GM21423 (cell line): ENCODE measurements around the gene OR3A3.
"Not testable (repeated sequence)": the region's sequence is repeated elsewhere in the genome, so short reads cannot be mapped to it uniquely, and the experiment has no call there.

ENCODE experiments used
- ATAC-seq: cut with Tn5 transposase; IDR thresholded peaks from one replicate; pipeline ENCODE4 v1.9.1; 2021; ENCODE audit warnings: mild to moderate bottlenecking, moderate library complexity; ENCODE audit not compliant: unreplicated experiment

The OR3A3 gene

GRCh38 chr17:3411070-3411469 lies at the start of gene OR3A3:
Gene OR3A3 (plus strand): TSS chr17:3411370.
- no peak for ATAC-seq

DNA sequence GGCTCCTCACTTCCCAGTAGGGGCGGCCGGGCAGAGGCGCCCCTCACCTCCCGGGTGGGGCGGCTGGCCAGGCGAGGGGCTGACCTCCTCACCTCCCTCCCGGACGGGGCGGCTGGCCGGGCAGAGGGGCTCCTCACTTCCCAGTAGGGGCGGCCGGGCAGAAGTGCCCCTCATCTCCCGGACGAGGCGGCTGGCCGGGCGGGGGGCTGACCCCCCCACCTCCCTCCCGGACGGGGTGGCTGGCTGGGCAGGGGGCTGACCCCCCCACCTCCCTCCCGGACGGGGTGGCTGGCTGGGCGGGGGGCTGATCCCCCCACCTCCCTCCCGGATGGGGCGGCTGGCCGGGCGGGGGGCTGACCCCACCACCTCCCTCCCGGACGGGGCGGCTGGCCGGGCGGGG lies 40.0 kb upstream of the OR3A3 start:
- ATAC-seq = not testable (repeated sequence)

- ATAC-seq = no peak
Observed at GRCh38 chr17:3378321-3378720, 32.8 kb upstream of the OR3A3 start.

GRCh38 chr17:3381957-3382356 lies 29.2 kb upstream of the OR3A3 start:
- no peak for ATAC-seq

DNA sequence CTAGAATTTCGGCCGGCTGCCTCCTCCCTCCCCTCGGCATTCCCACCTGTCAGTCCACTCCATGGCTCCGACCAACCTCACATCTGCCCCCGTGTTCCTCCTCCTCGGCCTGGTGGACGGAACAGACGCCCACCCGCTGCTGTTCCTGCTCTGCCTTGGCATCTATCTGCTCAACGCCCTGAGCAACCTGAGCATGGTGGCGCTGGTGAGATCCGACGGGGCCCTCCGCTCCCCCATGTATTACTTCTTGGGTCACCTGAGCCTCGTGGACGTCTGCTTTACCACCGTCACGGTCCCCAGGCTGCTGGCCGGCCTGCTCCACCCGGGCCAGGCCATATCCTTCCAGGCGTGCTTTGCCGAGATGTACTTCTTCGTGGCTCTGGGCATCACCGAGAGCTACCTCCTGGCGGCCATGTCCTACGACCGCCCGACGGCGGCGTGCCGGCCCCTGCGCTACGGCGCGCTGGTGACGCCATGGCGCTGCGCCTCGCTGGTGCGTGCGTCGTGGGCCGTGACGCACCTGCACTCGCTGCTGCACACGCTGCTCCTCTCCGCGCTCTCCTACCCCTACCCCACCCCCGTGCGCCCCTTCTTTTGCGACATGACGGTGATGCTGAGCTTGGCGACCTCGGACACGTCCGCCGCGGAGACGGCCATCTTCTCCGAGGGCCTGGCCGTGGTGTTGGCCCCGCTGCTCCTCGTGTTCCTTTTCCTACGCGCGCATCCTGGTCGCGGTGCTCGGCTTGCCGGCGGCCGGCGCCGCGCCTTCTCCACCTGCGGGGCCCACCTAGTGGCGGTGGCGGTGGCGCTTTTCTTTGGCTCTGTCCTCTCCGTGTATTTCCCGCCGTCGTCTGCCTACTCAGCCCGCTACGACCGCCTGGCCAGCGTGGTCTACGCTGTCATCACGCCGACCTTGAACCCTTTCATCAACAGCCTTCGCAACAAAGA lies 25.0 kb upstream of the OR3A3 start, which contains the start of gene OR3A2:
Gene OR3A2 (minus strand): TSS at position 440 of the 948 bp plus-strand sequence.
- no peak for ATAC-seq

GRCh38 chr17:3389791-3390190 lies 21.4 kb upstream of the OR3A3 start:
- ATAC-seq = no peak

DNA sequence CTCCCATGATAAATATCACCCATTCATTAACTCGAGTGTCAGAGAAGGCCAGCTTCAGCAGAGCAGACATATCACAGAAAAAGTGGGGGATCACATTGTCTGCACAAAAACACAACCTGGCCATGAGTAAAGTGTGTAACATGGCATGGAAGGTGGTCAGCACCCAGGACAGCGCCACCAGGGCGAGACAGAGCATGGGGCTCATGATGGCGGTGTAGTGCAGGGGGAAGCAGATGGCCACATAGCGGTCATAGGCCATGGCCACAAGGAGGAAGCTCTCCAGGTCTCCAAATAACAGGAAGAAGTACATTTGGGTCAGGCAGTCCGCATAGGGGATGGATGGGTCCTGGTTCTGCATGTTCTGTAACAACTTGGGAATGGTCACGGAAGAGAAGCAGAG lies 13.4 kb upstream of the OR3A3 start:
- ATAC-seq = not testable (repeated sequence)

DNA sequence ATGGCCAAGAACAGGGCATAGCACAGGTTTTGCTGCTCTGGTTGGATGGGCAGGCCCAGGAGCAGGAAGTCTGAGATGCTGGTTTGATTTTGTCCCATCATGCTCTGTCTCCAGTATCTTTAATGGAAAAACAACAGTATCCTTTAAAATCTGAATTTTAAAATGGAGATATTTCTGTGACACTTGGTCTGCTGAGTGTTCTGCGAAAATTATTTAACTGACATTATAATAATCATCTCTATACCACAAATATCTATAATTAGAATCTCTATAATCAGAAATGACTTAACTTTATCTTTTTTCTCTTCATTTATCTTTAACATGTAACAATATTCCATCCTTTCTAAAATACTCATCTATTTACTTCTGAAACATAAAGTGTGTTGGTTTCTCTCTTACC lies 12.9 kb upstream of the OR3A3 start, which contains the start of gene OR1E1:
Gene OR1E1 (minus strand): TSS at position 101 of the 400 bp plus-strand sequence. CDS start 0 bp downstream, at position 101.
- ATAC-seq = no peak

DNA sequence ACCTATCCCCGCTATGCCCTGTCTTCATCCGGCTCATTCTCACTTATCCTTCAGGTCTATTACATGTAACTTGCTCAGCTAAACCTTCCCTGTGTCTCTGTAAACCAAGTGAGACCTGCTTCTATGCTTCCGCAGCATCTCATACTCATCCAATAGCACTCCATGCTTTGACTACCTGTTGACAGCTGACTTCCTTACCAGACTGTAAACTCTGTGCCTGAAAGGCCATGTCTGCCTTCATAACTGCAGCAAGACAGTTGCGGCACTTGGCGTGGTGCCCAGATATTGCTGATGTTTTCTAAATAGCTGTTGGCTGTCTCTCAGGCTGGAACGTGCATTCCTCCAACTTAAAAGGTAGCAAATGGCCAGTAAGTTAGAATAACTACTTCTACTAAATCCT lies 11.1 kb upstream of the OR3A3 start:
- no peak for ATAC-seq

DNA sequence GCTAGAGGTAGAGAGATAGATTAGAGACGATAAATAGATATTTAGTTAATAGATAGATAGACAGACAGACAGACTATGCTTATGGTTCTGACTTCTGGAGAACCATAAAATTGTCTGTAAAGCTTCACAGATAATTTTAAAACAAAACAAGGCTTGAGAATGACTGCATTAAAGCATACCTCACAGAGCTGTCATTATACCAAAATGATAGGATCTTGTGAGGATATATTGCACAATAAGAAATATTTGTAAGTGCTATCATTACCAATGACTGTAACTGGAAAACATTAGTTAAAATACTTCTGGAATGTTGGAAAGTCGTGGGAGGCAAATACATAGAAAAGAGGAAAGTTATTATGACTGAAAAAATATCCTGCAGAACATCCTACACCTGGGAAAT lies 9.4 kb upstream of the OR3A3 start:
- no peak for ATAC-seq

- ATAC-seq = not testable (repeated sequence)
Observed at GRCh38 chr17:3403856-3404255, 7.3 kb upstream of the OR3A3 start.

- ATAC-seq = not testable (repeated sequence)
Observed at GRCh38 chr17:3412216-3412615, 1.0 kb downstream of the OR3A3 start.

DNA sequence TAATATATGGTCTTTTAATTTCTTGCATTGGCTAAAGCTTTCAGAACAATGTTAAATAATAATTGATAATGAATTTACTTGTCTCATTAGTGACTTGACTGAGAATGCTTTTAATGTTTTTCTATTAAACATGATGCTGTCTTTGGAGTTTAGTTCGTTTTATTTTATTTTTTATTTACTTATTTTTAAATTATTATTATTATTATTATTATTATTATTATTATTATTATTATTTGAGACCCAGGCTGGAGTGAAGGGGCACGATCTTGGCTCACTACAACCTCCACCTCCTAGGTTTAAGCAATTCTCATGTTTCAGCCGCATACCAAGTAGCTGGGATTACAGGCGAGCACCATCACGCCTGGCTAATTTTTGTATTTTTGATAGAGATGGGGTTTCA lies 4.4 kb downstream of the OR3A3 start:
- ATAC-seq = no peak

GRCh38 chr17:3418222-3418621 lies 7.1 kb downstream of the OR3A3 start:
- ATAC-seq = no peak

DNA sequence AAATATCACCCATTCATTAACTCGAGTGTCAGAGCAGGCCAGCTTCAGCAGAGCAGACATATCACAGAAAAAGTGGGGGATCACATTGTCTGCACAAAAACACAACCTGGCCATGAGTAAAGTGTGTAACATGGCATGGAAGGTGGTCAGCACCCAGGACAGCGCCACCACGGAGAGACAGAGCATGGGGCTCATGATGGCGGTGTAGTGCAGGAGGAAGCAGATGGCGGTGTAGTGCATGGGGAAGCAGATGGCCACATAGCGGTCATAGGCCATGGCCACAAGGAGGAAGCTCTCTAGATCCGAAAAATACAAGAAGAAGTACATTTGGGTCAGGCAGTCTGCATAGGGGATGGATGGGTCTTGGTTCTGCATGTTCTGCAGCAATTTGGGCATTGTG lies 22.0 kb downstream of the OR3A3 start:
- not testable (repeated sequence) for ATAC-seq

GRCh38 chr17:3433741-3434140 lies 22.6 kb downstream of the OR3A3 start, which contains the start of gene OR1E2:
Gene OR1E2 (minus strand): TSS chr17:3433841. CDS start chr17:3433841, 0 bp downstream.
- no peak for ATAC-seq

DNA sequence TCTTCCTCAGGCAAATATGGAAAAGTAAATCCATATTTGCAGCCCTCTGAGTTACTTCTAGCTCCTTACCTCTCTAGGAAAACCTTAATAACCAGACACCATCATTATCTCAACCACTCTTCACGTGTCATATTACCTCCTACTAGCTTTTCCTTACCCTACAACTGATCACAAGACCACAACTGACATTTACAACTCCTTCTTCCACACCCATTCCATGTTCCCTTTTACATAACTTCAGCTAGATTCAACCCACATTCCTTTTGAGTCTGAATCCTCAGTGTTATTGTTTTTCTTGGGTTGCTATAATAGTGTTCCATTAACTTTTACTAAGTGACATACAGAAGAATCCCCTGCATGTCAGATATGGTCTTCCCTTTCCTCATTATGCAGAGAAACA lies 27.2 kb downstream of the OR3A3 start:
- ATAC-seq = no peak

GRCh38 chr17:3440451-3440850 lies 29.3 kb downstream of the OR3A3 start:
- ATAC-seq = no peak

DNA sequence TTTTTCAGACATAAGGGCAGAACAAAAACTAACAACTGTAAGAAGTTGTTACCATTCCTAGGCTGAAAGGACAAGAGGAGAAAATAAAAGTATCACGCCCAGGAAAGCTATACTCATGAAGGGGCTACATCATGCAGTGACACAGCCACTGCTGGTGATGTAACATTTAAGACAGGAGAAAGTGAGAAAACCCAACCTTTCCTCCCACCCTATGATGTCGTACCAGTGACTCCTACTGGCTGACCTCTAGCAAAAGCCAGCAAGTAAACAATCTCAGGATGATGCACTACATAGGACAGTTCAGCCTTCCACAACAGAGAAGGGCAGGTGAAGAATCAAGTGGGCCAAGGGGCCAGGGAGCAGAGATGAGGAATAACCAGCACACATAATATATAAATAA lies 36.5 kb downstream of the OR3A3 start:
- ATAC-seq = no peak

- no peak for ATAC-seq
Observed at GRCh38 chr17:3448059-3448665, 37.0 kb downstream of the OR3A3 start.

DNA sequence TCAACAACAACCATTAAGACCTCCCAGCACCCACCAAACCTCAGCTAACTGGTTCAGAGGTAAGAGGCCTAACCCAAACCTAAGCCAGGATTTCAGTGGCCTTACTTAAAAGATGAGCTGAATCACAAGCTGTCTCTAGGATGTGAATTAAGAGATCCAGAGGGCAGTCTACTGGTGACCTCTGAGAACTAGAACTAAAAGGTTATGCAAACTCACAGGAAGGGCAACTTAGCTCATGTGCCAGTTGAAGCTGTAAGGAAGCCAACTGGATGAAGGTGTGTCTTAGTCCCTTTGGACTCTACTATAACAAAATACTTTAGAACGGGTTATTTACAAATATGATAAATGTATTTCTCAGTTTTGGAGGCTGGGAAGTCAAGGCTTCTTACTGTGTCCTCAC lies 55.2 kb downstream of the OR3A3 start:
- not testable (repeated sequence) for ATAC-seq

DNA sequence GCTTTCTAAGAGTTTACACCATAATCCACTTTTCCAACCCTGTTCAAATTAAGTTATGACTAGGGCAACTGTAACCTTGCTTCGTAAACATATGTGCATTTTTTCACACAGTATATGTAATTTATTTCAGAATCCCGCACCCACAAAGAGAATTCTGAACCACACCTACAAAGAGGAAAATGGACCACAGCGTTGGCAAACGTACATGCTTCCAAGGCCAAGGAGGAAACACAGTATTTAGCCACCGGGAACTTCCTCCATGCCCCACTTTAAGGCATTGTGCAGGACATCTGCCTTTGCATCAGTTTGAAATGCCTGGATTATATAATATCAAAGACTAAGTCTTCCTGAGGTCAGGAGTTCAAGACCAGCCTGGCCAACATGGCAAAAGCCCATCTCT lies 58.4 kb downstream of the OR3A3 start:
- no peak for ATAC-seq
